Measurements from ENCODE around the gene NCOA3. TPM values are rescaled to one million over a fixed set of nuclear protein-coding genes. Genes with fewer than 3 reads are reported as not detected.

Gene NCOA3
- total and polyA plus RNA-seq, 12 donors = 8.0 to 30.2 (median 21.4) TPM

DNA sequence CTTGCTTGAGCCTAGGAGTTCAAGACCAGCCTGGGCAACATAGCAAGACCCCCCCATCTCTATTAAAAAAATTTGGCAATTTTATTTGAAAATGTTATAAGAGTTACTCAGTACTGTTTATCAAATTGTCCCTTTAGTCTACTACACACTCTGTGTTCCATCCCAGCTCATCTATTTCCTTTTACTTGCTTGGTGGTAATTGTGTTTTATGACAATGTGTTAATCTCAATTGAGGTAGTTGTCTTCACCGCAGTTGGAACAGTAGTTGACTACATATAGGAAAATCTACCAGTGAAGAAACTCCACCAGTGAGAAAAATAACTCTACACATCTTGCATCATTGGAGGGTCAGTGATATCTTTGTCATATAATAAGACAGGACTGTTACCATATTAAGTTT, 8.0 kb downstream of the NCOA3 start:
- H3K4me1 ChIP-seq = peaks cover 3 to 71% (median 32%) of the 10 kb centered on the region in 9 donors
- H3K9me3 ChIP-seq = no peaks in the 10 kb centered on the region
- peaks cover 0 to 2% (median 0%) of the 10 kb centered on the region in 9 donors for H3K36me3 ChIP-seq
- H3K27me3 ChIP-seq = no peaks in the 10 kb centered on the region
- DNase-seq = no peak
- TF ChIP-seq, protein P1, sequence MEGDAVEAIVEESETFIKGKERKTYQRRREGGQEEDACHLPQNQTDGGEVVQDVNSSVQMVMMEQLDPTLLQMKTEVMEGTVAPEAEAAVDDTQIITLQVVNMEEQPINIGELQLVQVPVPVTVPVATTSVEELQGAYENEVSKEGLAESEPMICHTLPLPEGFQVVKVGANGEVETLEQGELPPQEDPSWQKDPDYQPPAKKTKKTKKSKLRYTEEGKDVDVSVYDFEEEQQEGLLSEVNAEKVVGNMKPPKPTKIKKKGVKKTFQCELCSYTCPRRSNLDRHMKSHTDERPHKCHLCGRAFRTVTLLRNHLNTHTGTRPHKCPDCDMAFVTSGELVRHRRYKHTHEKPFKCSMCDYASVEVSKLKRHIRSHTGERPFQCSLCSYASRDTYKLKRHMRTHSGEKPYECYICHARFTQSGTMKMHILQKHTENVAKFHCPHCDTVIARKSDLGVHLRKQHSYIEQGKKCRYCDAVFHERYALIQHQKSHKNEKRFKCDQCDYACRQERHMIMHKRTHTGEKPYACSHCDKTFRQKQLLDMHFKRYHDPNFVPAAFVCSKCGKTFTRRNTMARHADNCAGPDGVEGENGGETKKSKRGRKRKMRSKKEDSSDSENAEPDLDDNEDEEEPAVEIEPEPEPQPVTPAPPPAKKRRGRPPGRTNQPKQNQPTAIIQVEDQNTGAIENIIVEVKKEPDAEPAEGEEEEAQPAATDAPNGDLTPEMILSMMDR (IDR thresholded peaks at IDR 0.05) = no peak
- WGBS, 2 donors = 93 to 97% methylated on average over 1 of the region's 1 CpG
- H3K27ac ChIP-seq = no peak overlapping the region
- intact Hi-C loops (cut with DNase I) = loop anchor here in 6 of 10 donors (5.0 to 10.0 kb wide), 6 partner anchors 33 to 755 kb away; no protein-coding TSS in a partner anchor
- no peak for ATAC-seq
- no peak overlapping the region for H3K4me3 ChIP-seq

DNA sequence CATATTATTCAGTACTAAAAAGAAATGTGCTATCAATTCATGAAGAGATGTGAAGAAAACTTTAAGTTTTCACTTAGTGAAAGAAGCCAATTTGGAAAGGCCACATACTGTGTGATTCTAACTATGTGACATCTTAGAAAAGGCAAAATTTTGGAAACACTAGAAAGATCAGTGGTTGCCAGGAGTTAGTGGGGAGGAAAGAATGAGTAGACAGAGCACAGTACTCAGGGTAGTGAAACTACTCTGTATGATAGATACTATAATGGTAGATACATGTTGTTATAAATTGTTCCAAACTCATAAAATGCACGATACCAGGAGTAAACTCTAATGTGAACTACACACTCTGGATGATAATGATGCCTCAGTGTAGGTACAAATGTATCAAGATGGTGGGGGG, 14.2 kb downstream of the NCOA3 start:
- TF ChIP-seq, protein P1 (IDR thresholded peaks at IDR 0.05) = no peak
- intact Hi-C loops (cut with DNase I) = no loop called here
- Histone ChIP-seq H3K36me3 (peaks cover 0 to 24% (median under 1%) of the 10 kb centered on the region in 9 donors), H3K27me3 (no peaks in the 10 kb centered on the region), H3K27ac (no peak overlapping the region), H3K4me3 (no peak overlapping the region), H3K9me3 (peaks cover 0 to 10% (median under 1%) of the 10 kb centered on the region in 11 donors), H3K4me1 (peaks cover 0 to 29% (median 3%) of the 10 kb centered on the region in 9 donors)
- DNase-seq (no peak), ATAC-seq (no peak)
- 97% methylated on average over 1 of the region's 1 CpG for WGBS, 2 donors

DNA sequence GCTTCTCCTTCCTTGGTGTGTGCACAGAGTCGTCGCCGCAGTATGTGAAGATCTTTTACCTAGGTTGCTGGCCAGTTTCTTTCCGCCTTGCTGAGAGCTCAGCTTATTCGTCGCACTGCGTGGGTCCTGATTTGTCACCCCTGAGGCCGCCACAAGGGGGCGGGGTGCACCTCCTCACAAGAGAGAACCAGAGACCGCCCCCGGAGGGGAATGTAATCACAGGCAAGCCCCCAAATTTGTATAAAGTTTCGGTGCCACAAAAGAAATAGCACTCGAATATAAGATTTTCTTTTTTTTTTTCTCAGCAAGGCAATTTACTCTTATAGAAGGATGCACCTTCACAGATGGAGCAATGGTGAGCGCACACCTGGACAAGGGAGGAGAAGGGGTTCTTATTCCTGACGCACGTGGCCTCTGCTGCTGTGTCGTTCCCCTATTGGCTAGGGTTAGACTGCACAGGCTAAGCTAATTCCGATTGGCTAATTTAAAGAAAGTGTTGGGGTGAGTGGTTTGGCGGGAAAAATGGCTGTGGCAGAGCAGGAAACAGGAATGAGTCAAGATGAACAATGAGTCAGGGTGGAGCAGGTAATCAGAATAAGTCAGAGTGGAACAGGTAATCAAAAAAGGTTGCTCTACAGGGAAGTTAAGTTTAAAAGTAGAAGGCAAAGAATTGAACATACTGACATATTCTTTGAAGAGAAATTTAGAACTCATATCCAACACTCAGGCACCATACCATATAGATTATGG, 19.5 kb downstream of the NCOA3 start:
- no peak for ATAC-seq
- peaks cover 0 to 33% (median 6%) of the 10 kb centered on the region in 9 donors for H3K36me3 ChIP-seq
- H3K4me1 ChIP-seq = peaks cover 0 to 28% (median 19%) of the 10 kb centered on the region in 9 donors
- no peaks in the 10 kb centered on the region for H3K27me3 ChIP-seq
- intact Hi-C loops (cut with DNase I) = no loop called here
- DNase-seq = no peak
- TF ChIP-seq, protein P1 (IDR thresholded peaks at IDR 0.05) = peak in 6 of 9 donors; percentile 5 to 23 (median 12)
- no peak overlapping the region for H3K27ac ChIP-seq
- H3K4me3 ChIP-seq = no peak overlapping the region
- WGBS, 2 donors = 98 to 99% methylated on average over 19 of the region's 19 CpGs
- peaks cover 0 to 27% (median 5%) of the 10 kb centered on the region in 11 donors for H3K9me3 ChIP-seq

DNA sequence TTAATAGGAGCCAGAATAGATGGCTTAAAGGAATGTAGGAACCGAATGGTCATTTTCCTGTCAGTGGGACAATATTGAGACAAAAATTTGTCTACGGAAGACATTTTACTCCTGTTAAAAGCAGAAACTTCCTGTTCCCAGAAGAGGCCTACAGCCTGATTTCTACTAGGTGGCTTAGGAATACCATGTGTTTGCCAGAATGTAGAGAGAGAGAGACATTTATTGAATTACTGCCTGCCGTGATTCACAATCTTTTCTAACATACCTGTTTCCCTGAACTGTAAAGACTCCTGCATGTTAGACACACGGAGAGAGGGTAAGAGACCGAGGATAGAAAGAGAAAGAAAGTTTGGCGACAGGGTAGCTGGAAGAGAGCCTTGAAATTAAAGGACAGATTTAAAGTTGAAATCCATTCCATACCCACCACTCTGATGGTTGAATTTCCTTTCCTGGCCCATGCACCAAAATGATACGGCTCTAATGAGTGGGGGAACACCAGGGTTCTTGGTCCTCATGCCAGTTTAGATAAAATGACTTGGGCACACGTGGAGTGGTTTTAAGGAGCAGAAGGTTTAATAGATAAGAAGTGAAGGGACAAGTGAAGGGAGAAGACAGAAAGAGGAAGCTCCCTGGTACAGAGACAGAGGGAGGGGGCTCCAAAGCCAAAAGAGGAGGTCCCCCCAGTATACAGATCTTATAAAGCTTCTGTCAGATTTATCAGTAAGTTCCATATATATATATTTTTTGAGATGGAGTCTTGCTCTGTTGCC, 22.5 kb downstream of the NCOA3 start:
- H3K9me3 ChIP-seq = peaks cover 0 to 36% (median 8%) of the 10 kb centered on the region in 11 donors
- DNase-seq (no peak), ATAC-seq (peak in 3 of 8 donors; percentile 27 to 39 (median 35))
- H3K36me3 ChIP-seq = peaks cover 0 to 26% (median 6%) of the 10 kb centered on the region in 9 donors
- H3K4me1 ChIP-seq = peaks cover 0 to 30% (median 20%) of the 10 kb centered on the region in 9 donors
- peak overlapping the region in 1 of 10 donors; percentile 0 for H3K4me3 ChIP-seq
- 35 to 44% methylated on average over 8 of the region's 8 CpGs for WGBS, 2 donors
- peak overlapping the region in 7 of 10 donors; percentile 17 to 78 (median 40) for H3K27ac ChIP-seq
- intact Hi-C loops (cut with DNase I) = no loop called here
- TF ChIP-seq, protein P1 (IDR thresholded peaks at IDR 0.05) = no peak
- H3K27me3 ChIP-seq = no peaks in the 10 kb centered on the region
